H9 (cell line): Measurements from ENCODE around the gene RAPGEF3. TPM values are rescaled to one million over a fixed set of nuclear protein-coding genes. Genes with fewer than 3 reads are reported as not detected.

ENCODE experiments used
- DNase-seq: peaks from one replicate; pipeline ENCODE4 v3.0.0-alpha.2; 2017
- H2AFZ ChIP-seq: one replicate; pipeline ENCODE4 v1.6.1; 2013; ENCODE audit warnings: mild to moderate bottlenecking, low read length, control low read depth, moderate library complexity
- H2AK5ac ChIP-seq: 2 replicates; pipeline ENCODE4 v1.6.1; 2013; ENCODE audit warnings: low read length, control low read depth, mixed read lengths; ENCODE audit not compliant: insufficient read length
- H2BK120ac ChIP-seq: one replicate; pipeline ENCODE4 v1.6.1; 2013; ENCODE audit warnings: low read depth, mild to moderate bottlenecking, low read length, control low read depth, inconsistent platforms; ENCODE audit not compliant: poor library complexity, severe bottlenecking
- H2BK12ac ChIP-seq: 2 replicates; pipeline ENCODE4 v1.6.1; 2013; ENCODE audit warnings: low read length, control low read depth, mixed read lengths, low read depth; ENCODE audit not compliant: insufficient read length
- H2BK15ac ChIP-seq: 2 replicates; pipeline ENCODE4 v1.6.1; 2013; ENCODE audit warnings: low read depth, low read length, control low read depth
- H2BK20ac ChIP-seq: one replicate; pipeline ENCODE4 v1.6.1; 2013; ENCODE audit warnings: low read depth, mild to moderate bottlenecking, low read length, control low read depth, inconsistent platforms; ENCODE audit not compliant: poor library complexity, severe bottlenecking
- H2BK5ac ChIP-seq: 2 replicates; pipeline ENCODE4 v1.6.1; 2013; ENCODE audit warnings: low read length, control low read depth, mixed read lengths; ENCODE audit not compliant: insufficient read length
- H3K14ac ChIP-seq: 2 replicates; pipeline ENCODE4 v1.6.1; 2013; ENCODE audit warnings: low read length, control low read depth; ENCODE audit not compliant: insufficient read depth
- H3K18ac ChIP-seq: 2 replicates; pipeline ENCODE4 v1.6.1; 2013; ENCODE audit warnings: low read depth, mild to moderate bottlenecking, mixed read lengths, low read length, control low read depth; ENCODE audit not compliant: insufficient read length
- H3K23ac ChIP-seq: 2 replicates; pipeline ENCODE4 v1.6.1; 2013; ENCODE audit warnings: low read length, control low read depth, mixed read lengths, low read depth; ENCODE audit not compliant: insufficient read length
- H3K23me2 ChIP-seq: 2 replicates; pipeline ENCODE4 v1.6.1; 2013; ENCODE audit warnings: low read depth, mild to moderate bottlenecking, mixed read lengths, low read length, control low read depth; ENCODE audit not compliant: insufficient read length, poor library complexity, severe bottlenecking
- H3K27ac ChIP-seq: 2 replicates; pipeline ENCODE4 v1.5.1; 2013; ENCODE audit warnings: low read length, control low read depth, mixed read lengths, low read depth; ENCODE audit not compliant: insufficient read length
- H3K27me3 ChIP-seq: 2 replicates; pipeline ENCODE4 v1.6.1; 2013; ENCODE audit warnings: low read length, control low read depth, inconsistent platforms; ENCODE audit not compliant: insufficient read depth
- H3K4ac ChIP-seq: 2 replicates; pipeline ENCODE4 v1.6.1; 2013; ENCODE audit warnings: low read depth, mild to moderate bottlenecking, control low read depth, inconsistent platforms, low read length, moderate library complexity
- H3K4me1 ChIP-seq: 2 replicates; pipeline ENCODE4 v1.6.1; 2013; ENCODE audit warnings: low read length, control low read depth, inconsistent platforms; ENCODE audit not compliant: insufficient read depth
- H3K4me2 ChIP-seq: 2 replicates; pipeline ENCODE4 v1.6.1; 2013; ENCODE audit warnings: low read length, control low read depth, mixed read lengths; ENCODE audit not compliant: insufficient read length, insufficient read depth
- H3K56ac ChIP-seq: 2 replicates; pipeline ENCODE4 v1.6.1; 2013; ENCODE audit warnings: low read depth, mild to moderate bottlenecking, mixed read lengths, low read length, control low read depth; ENCODE audit not compliant: insufficient read length
- H3K79me1 ChIP-seq: 2 replicates; pipeline ENCODE4 v1.6.1; 2013; ENCODE audit warnings: low read depth, mild to moderate bottlenecking, moderate library complexity, low read length, control low read depth, inconsistent platforms; ENCODE audit not compliant: insufficient read depth, poor library complexity, severe bottlenecking
- H3K79me2 ChIP-seq: 2 replicates; pipeline ENCODE4 v1.6.1; 2013; ENCODE audit warnings: low read length, control low read depth, inconsistent platforms; ENCODE audit not compliant: insufficient read depth
- H3K9ac ChIP-seq: 2 replicates; pipeline ENCODE4 v1.6.1; 2013; ENCODE audit warnings: low read length, control low read depth, mixed read lengths; ENCODE audit not compliant: insufficient read length; ENCODE audit errors: extremely low read depth
- H3K9me3 ChIP-seq: one replicate; pipeline ENCODE4 v1.6.1; 2013; ENCODE audit warnings: low read depth, low read length, inconsistent platforms; ENCODE audit not compliant: control insufficient read depth
- H3T11ph ChIP-seq: one replicate; pipeline ENCODE4 v1.6.1; 2013; ENCODE audit warnings: mild to moderate bottlenecking, low read length, control low read depth, inconsistent platforms
- H4K20me1 ChIP-seq: one replicate; pipeline ENCODE4 v1.6.1; 2013; ENCODE audit not compliant: control insufficient read depth, insufficient read length, insufficient read depth
- H4K5ac ChIP-seq: 2 replicates; pipeline ENCODE4 v1.6.1; 2013; ENCODE audit warnings: low read depth, mild to moderate bottlenecking, mixed read lengths, low read length, control low read depth; ENCODE audit not compliant: insufficient read length
- H4K8ac ChIP-seq: replicated peaks from 2 replicates; pipeline ENCODE4 v1.6.1; 2013; ENCODE audit warnings: low read length, control low read depth, mixed read lengths, low read depth; ENCODE audit not compliant: insufficient read length
- H4K91ac ChIP-seq: 2 replicates; pipeline ENCODE4 v1.6.1; 2013; ENCODE audit warnings: low read depth, mild to moderate bottlenecking, moderate library complexity, mixed read lengths, low read length, control low read depth; ENCODE audit not compliant: insufficient read length
- H3K27ac Mint-ChIP-seq, 3 experiments: 2 replicates in 2 of 3; 3 replicates in 1 of 3; pipeline ENCODE4 v1.8.0; 2020 to 2021; ENCODE audit warnings: mixed read lengths in 3 of 3, mild to moderate bottlenecking in 1 of 3, moderate library complexity in 1 of 3
- H3K27me3 Mint-ChIP-seq: 2 replicates; pipeline ENCODE4 v1.8.0; 2021; ENCODE audit warnings: low read depth, mild to moderate bottlenecking, moderate library complexity, mixed read lengths
- H3K36me3 Mint-ChIP-seq, 3 experiments: 2 replicates in 2 of 3; 3 replicates in 1 of 3; pipeline ENCODE4 v1.8.0; 2020 to 2021; ENCODE audit warnings: low read depth in 3 of 3, mixed read lengths in 3 of 3; ENCODE audit not compliant: insufficient read depth in 1 of 3
- H3K4me1 Mint-ChIP-seq, 2 experiments: 2 replicates each; pipeline ENCODE4 v1.8.0; 2020; ENCODE audit warnings: mixed read lengths in 2 of 2
- H3K4me3 Mint-ChIP-seq, 2 experiments: 2 replicates in 1 of 2; 3 replicates in 1 of 2; pipeline ENCODE4 v1.8.0; 2020 to 2021; ENCODE audit warnings: mild to moderate bottlenecking in 2 of 2, mixed read lengths in 2 of 2, moderate library complexity in 1 of 2
- H3K9me3 Mint-ChIP-seq, 2 experiments: 2 replicates in 1 of 2; 3 replicates in 1 of 2; pipeline ENCODE4 v1.8.0; 2020; ENCODE audit warnings: mild to moderate bottlenecking in 2 of 2, mixed read lengths in 2 of 2, moderate library complexity in 1 of 2
- WGBS: extraction: QIAGEN DNeasy Blood & Tissue Kit; methylation state at CpG from one replicate; pipeline ENCODE4 v1.1.7; 2013; ENCODE audit warnings: missing lambda C conversion rate, low lambda C conversion rate, mixed read lengths; ENCODE audit not compliant: insufficient read length; ENCODE audit errors: extremely low coverage; 5-methylcytosine and 5-hydroxymethylcytosine counted together
- total RNA-seq: library from RNA; stranded (reverse); gene quantifications from 2 replicates; pipeline ENCODE4 v1.2.1, GENCODE V29; 2021
- TF ChIP-seq, protein P1 (sequence below): fragments of 200-600 bp; sonication (generic); conservative IDR thresholded peaks from 3 replicates; pipeline ENCODE4 v1.8.0; 2021; ENCODE audit warnings: antibody characterized with exemption, mild to moderate bottlenecking

Gene RAPGEF3
- total RNA-seq, 1 experiment from 2014 or later: 7.4 TPM

DNA sequence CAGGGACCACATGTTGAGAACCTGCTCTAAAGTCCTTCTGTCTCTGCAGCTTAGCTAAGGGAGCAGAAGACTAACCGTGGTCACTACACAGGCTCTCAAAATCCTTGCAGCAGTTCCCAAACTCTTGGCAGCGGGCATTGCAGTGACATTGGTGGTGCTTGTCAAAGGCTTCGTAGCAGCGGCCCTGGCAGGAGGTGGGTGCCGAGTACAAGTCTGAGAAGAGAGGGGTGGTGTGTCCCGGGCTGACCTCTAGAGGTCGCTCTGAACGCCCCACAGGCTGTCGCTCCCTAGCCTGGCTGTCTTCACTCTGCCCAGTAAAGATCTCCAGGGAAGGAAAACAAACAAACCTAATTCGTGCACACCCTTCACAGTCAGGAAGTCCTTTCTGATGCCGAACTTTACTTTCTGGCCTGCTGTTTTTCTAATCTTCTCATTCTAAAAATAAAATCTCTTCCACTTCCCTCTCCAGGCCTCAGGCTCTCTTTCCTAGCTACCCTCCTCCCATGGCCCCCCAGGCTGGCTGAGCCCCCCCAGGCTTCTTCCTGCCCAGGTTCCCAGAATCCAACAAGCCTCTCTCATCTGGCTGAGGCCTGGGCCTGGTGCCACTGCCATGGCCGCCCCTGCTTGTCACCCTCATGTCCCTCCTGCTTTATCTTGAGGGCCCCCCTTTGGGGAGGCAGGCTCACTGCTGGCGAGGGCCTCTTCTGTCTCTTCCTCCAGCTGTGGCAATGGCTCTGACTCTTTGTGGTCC is 41.1 kb downstream of the RAPGEF3 start:
- H2BK120ac ChIP-seq: no peak overlapping the region

More for the DNA sequence above, 41.1 kb downstream of the RAPGEF3 start:
- H3K9me3 ChIP-seq: no peaks in the 10 kb centered on the region
- H3K23me2 ChIP-seq: no peaks in the 10 kb centered on the region
- no peak overlapping the region for H4K8ac ChIP-seq
- H3T11ph ChIP-seq: no peak overlapping the region
- no peaks in the 10 kb centered on the region for H3K79me2 ChIP-seq
- peak overlapping the region; percentile 2 to 13; a peak in 2 of 5 replicates for H3K4me3 Mint-ChIP-seq
- no peak overlapping the region for H4K5ac ChIP-seq
- H3K27ac Mint-ChIP-seq: peak overlapping the region; percentile 48 to 95 (median 87); a peak in 5 of 7 replicates
- DNase-seq: peak; percentile 94
- H2AK5ac ChIP-seq: no peak overlapping the region
- TF ChIP-seq, protein P1, sequence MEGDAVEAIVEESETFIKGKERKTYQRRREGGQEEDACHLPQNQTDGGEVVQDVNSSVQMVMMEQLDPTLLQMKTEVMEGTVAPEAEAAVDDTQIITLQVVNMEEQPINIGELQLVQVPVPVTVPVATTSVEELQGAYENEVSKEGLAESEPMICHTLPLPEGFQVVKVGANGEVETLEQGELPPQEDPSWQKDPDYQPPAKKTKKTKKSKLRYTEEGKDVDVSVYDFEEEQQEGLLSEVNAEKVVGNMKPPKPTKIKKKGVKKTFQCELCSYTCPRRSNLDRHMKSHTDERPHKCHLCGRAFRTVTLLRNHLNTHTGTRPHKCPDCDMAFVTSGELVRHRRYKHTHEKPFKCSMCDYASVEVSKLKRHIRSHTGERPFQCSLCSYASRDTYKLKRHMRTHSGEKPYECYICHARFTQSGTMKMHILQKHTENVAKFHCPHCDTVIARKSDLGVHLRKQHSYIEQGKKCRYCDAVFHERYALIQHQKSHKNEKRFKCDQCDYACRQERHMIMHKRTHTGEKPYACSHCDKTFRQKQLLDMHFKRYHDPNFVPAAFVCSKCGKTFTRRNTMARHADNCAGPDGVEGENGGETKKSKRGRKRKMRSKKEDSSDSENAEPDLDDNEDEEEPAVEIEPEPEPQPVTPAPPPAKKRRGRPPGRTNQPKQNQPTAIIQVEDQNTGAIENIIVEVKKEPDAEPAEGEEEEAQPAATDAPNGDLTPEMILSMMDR: peak; percentile 95
- no peak overlapping the region for H2BK5ac ChIP-seq
- no peak overlapping the region for H3K9ac ChIP-seq
- H3K18ac ChIP-seq: peak overlapping the region; percentile 29
- no peaks in the 10 kb centered on the region; a peak in 1 of 7 replicates for H3K36me3 Mint-ChIP-seq
- no peak overlapping the region for H3K27ac ChIP-seq
- no peaks in the 10 kb centered on the region for H3K79me1 ChIP-seq
- peaks cover 46% of the 10 kb centered on the region for H3K27me3 Mint-ChIP-seq
- no peak overlapping the region for H3K4ac ChIP-seq
- no peaks in the 10 kb centered on the region for H4K20me1 ChIP-seq
- no peak overlapping the region for H2BK20ac ChIP-seq
- H3K14ac ChIP-seq: 0 out of 2 replicates have a peak overlapping the region, but pooled peaks have one; percentile 20
- WGBS: no CpG with 5 or more reads among the region's 13 CpGs
- H3K27me3 ChIP-seq: peaks cover 3% of the 10 kb centered on the region; the same call in 1 of the 2 replicates
- H3K4me1 ChIP-seq: no peaks in the 10 kb centered on the region
- no peaks in the 10 kb centered on the region for H3K9me3 Mint-ChIP-seq
- peaks cover 26 to 28% of the 10 kb centered on the region in 2 experiments for H3K4me1 Mint-ChIP-seq
- H2BK12ac ChIP-seq: no peak overlapping the region
- H3K4me2 ChIP-seq: no peak overlapping the region
- H4K91ac ChIP-seq: no peak overlapping the region
- H3K23ac ChIP-seq: no peak overlapping the region
- H2BK15ac ChIP-seq: no peak overlapping the region
- H2AFZ ChIP-seq: no peak overlapping the region
- H3K56ac ChIP-seq: no peak overlapping the region
